A172 (cell line): ENCODE data around the gene CARF. TPM values are rescaled to one million over a fixed set of nuclear protein-coding genes. Genes with fewer than 3 reads are reported as not detected.
"Not testable (repeated sequence)": the region's sequence is repeated elsewhere in the genome, so short reads cannot be mapped to it uniquely, and the experiment has no call there.

Experiments used
- DNase-seq: peaks from one replicate; pipeline ENCODE4 v3.0.0-alpha.2; 2015; ENCODE audit warnings: low spot score
- total RNA-seq: library from RNA; depleted of rRNA; stranded (reverse); fragments of >200 nt; shearing (Covaris generic); gene quantifications from 2 replicates; pipeline ENCODE4 v1.2.3, GENCODE V29; 2014

Gene CARF
- total RNA-seq, 1 experiment from 2014 or later: 7.0 TPM

DNA sequence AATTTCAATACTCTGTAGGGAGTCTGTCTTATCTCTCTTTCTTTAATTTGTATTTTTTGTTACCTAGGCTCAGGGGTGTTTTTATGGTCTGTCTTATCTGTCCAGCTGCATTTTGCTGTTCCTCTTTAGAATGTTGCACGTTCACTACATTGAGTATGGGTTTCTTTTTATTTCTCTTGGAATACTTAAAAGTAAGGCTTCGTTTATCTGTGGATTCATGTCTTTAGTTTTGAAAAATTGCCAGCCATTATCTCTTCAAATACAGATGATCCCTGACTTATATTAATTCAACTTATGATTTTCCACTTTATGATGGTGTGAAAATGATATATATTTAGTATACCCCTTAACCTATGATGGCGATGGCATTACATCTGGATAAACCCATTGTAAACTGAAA lies 26.9 kb downstream of the CARF start:
- DNase-seq: no peak

- DNase-seq: no peak
Observed at GRCh38 chr2:202941771-202942170, 29.7 kb downstream of the CARF start.

DNA sequence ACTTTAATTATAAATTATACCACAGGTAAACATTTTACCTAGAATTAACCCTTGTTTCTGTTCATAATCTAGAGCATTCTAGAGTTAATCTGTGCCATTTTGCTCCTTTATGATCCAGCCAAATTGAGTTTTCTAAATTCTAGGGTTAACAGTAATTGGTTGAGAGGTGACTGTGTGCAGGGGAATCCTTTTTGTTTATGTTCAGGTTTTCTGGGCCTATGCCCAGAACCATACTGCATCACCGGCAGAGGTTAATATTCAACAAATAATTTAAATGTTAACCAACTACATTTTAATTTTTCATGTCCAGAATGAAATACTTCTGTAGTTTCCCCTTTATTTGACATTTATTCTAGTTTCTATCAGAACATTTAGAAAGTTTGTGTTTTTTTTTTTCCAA lies 32.3 kb downstream of the CARF start:
- DNase-seq: no peak

DNA sequence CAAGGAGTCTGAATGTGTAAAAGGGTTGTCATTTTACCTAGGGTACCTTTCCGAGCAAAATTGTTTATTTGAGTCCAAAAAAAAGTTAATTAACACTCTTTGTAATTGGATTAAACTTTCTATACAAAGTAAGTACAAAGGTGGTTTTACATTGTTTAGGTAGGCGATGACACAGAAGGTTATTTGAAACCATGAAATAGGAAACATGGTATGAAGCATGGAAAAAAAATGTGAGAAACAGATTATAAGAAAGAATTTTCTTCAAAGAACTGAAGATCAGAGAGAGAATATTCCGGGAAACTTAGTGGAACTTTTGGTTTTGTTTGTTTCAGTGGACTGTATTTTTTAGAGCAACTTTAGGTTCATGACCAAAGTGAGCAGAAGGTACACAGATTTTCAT lies 32.7 kb downstream of the CARF start:
- DNase-seq: no peak

- DNase-seq: no peak
Observed at GRCh38 chr2:202945497-202945896, 33.4 kb downstream of the CARF start.

GRCh38 chr2:202949333-202949732 lies 37.3 kb downstream of the CARF start:
- DNase-seq: not testable (repeated sequence)

DNA sequence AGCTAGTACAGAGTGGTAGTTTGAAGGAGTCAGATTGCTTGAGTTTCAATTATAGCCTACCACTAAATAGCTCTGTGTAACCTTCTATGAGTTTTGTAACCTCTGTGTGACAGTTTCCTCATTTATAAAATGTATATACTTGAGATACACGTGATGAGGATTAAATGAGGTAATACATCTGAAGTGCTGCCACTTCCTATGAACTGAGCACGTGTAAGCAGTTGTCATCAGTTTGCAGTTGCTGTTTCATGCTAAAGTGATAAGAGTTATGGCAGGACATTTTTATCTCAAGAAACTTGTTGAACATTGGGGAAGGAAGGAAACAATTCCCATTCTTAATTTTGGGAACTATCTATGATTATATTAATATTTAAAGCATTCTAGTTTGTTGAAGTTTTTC lies 38.5 kb downstream of the CARF start:
- no peak for DNase-seq

DNA sequence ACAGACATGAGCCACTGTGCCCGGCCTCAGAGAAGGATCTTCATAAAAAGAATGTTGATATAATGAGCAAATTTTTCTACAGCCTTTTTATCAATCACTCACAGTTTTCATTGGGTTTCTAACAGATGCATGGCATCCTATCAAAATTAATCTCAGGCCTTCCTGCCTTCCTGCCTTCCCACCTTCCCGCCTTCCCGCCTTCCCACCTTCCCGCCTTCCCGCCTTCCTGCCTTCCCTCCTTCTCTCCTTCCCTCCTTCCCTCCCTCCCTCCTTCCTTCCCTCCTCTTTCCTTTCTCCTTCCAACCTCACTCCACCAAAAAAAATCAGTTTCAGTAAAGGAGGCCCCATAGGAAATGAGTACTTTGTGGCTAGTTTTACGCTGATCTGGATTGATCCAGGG lies 48.4 kb downstream of the CARF start:
- DNase-seq: no peak

GRCh38 chr2:202963712-202964111 lies 51.6 kb downstream of the CARF start:
- DNase-seq: no peak

GRCh38 chr2:202965810-202966460 lies 53.9 kb downstream of the CARF start:
- DNase-seq: peak; percentile 72

- DNase-seq: not testable (repeated sequence)
Observed at GRCh38 chr2:202969404-202969803, 57.3 kb downstream of the CARF start.

GRCh38 chr2:202976809-202977208 lies 64.7 kb downstream of the CARF start:
- no peak for DNase-seq

GRCh38 chr2:202982779-202983491 lies 70.9 kb downstream of the CARF start:
- no peak for DNase-seq

DNA sequence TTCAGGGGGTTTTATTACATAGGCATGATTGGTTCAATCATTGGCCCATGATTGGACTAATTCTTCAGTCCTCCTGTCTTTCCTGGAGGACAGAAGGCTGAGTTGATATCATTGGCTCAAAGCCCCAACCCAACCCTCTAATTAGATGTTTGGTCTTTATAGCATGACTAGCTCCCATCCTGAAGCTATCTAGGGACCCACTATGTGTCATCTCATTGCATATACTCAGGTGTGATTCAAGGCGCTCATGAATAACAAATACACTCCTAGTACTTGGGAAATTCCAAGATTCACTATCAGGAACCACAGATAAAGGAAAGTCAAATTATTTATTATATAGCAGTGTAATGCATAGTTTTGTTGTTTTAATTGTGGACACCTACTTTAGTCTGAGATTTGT lies 77.7 kb downstream of the CARF start:
- DNase-seq: no peak

DNA sequence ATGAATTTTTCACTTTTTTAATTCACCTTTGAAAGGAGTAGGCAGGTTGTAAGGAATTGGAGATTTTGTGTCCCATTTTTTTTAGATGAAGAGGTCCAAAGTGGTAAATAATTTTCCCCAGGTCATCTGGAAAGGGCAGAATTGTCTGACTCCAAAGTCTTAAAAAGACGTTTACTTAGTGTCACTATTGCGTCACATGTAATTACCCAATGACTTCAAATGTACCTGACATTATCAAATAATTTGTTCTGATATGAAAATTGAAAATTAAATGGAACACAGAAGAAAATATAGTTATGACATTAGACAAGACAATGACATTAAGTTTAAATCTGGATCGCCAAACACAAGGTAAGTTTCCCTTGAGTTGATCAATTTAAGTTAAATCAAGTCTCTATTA lies 78.4 kb downstream of the CARF start:
- no peak for DNase-seq

DNA sequence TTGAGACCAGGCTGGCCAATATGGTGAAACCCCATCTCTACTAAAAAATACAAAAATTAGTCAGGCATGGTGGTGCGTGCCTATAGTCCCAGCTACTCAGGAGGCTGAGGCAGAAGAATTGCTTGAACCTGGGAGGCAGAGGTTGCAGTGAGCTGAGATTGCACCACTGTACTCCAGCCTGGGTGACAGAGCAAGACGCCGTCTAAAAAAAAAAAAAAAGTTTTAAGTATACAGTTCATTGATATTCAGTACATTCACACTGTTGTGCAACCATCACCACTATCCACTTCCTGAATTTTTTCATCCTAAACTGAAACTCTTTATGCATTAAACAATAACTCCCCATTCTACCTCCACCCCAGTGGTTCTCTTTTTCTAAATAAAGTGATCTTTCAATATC lies 85.0 kb downstream of the CARF start:
- DNase-seq: not testable (repeated sequence)

DNA sequence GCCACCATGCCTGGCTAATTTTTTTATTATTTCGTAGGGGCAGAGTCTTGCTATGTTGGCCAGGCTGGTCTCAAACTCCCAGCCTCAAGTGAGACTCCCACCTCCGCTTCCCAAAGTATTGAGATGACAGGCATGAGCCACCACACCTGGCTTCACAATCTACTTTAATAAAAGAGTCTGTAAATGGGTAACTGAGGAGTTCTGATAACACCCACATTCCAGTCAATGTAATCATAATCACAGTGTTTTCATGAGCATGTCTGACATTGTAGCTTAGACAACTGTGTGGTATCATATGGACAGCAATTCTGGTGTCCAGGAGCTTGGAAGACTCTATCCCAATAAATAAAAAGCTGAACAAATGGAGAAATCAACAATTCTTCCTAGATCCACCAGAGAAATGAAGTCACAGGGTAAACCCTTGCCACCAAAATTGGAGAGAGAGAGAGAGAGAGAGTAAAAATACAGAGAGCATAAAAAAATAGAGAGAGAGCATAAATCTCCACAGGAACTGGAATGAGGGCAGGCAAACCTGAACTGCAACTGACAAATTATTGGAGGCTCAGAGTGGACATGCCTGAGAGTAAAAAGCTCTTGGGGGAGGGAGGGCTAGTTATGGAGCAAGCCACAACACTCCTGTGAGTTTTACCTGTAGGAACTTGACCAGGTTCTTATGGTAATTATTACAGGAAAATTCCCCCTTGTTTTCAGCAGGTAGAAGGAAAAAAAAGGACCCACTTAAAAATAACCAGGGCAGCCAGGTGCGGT lies 90.2 kb downstream of the CARF start:
- no peak for DNase-seq

GRCh38 chr2:203003716-203004115 lies 91.6 kb downstream of the CARF start:
- no peak for DNase-seq

- peak; percentile 97 for DNase-seq
Observed at GRCh38 chr2:203014456-203015199, 102.6 kb downstream of the CARF start, which contains the start of gene NBEAL1. Gene NBEAL1 (plus strand): TSS chr2:203014875. CDS start chr2:203016385, 1,510 bp downstream.

DNA sequence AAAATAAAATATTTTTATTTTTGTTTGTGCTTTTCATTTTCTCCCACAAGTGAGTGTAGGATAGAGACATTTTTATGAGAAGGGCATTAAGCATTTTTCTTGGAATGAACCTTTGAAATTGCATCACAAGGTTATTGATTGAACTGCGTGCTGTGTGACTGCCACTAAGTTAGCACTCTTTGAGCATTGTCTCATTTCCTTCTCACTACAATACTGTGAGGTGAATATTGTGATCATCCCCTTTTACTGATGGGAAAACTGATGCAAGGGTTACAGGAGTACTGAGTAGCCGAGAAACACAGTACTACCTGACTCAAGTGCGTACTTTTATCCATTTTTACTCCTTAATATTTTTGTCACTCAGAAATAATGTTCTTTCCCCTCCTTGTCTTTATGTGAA lies 104.6 kb downstream of the CARF start:
- DNase-seq: no peak

DNA sequence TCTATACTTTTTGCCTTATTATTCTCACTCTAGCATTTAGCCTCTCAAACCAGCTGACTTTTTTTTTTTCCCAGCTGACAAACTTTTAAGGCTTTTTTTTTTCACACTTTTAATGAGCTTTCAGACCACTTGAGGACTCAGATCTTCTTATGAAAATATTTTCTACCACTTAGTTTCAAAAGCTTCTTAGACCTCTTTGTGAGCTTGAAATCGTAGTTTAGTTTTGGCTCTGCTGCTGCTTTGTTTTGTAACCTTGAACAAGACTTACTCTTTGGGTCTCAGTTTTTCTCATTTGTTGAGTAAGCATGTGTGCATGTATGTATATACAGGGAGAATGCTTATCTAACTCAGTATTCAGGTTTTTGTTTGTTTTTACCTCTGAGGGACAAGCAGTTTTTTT lies 106.1 kb downstream of the CARF start:
- DNase-seq: no peak

- no peak for DNase-seq
Observed at GRCh38 chr2:203019142-203019541, 107.1 kb downstream of the CARF start.
